Measurements from ENCODE around the gene SDK1. TPM values are rescaled to one million over a fixed set of nuclear protein-coding genes. Genes with fewer than 3 reads are reported as not detected.

Gene SDK1
- total RNA-seq, 1 experiment from 2014 or later = 7.1 TPM

GRCh38 chr7:4267341-4268039, 966.4 kb downstream of the SDK1 start:
- Mint-ChIP-seq H3K9me3 (ENCODE audit: unreplicated experiment) (no peaks in the 10 kb centered on the region), H3K4me1 (ENCODE audit: low read depth, unreplicated experiment) (no peaks in the 10 kb centered on the region), H3K4me3 (ENCODE audit: unreplicated experiment) (no peak overlapping the region), H3K27me3 (ENCODE audit: insufficient read depth, unreplicated experiment) (no peaks in the 10 kb centered on the region), H3K36me3 (ENCODE audit: insufficient read depth, unreplicated experiment) (no peaks in the 10 kb centered on the region), H3K27ac (ENCODE audit: unreplicated experiment) (no peak overlapping the region)
- no peak for DNase-seq
- ChIA-PET POLR2A (no interaction called here), CTCF (no interaction called here)
- Histone ChIP-seq H3K36me3 (ENCODE audit: control insufficient read depth, insufficient read depth, low read length) (no peaks in the 10 kb centered on the region), H3K4me1 (no peaks in the 10 kb centered on the region), H3K4me3 (ENCODE audit: low read depth, low read length) (no peak overlapping the region), H3K9me3 (no peaks in the 10 kb centered on the region), H3K27me3 (replicated peaks; ENCODE audit: control insufficient read depth, insufficient read depth, low read length) (no peaks in the 10 kb centered on the region)
- intact Hi-C loops (cut with micrococcal nuclease; ENCODE audit: unreplicated experiment) = no loop called here
- no TSS peak for BruUV-seq (replicated peaks)
- no peak for TF ChIP-seq CTCF (IDR thresholded peaks at IDR 0.05; ENCODE audit: insufficient read depth in 1 of 2, low read depth in 1 of 2, low read length in 1 of 2, severe bottlenecking in 1 of 2, unreplicated experiment in 1 of 2)

- H3K4me3 Mint-ChIP-seq (ENCODE audit: unreplicated experiment) = no peak overlapping the region
- TF ChIP-seq CTCF (IDR thresholded peaks at IDR 0.05; ENCODE audit: insufficient read depth in 1 of 2, low read depth in 1 of 2, low read length in 1 of 2, severe bottlenecking in 1 of 2, unreplicated experiment in 1 of 2) = no peak
- H3K27me3 ChIP-seq (replicated peaks; ENCODE audit: control insufficient read depth, insufficient read depth, low read length) = no peaks in the 10 kb centered on the region
- H3K9me3 ChIP-seq = no peaks in the 10 kb centered on the region
- H3K27ac Mint-ChIP-seq (ENCODE audit: unreplicated experiment) = no peak overlapping the region
- BruUV-seq (replicated peaks) = no TSS peak
- no peaks in the 10 kb centered on the region for H3K4me1 ChIP-seq
- no peaks in the 10 kb centered on the region for H3K36me3 Mint-ChIP-seq (ENCODE audit: insufficient read depth, unreplicated experiment)
- intact Hi-C loops (cut with micrococcal nuclease; ENCODE audit: unreplicated experiment) = no loop called here
- ChIA-PET CTCF (no interaction called here), POLR2A (no interaction called here)
- no peaks in the 10 kb centered on the region for H3K27me3 Mint-ChIP-seq (ENCODE audit: insufficient read depth, unreplicated experiment)
- H3K9me3 Mint-ChIP-seq (ENCODE audit: unreplicated experiment) = no peaks in the 10 kb centered on the region
- no peak overlapping the region for H3K4me3 ChIP-seq (ENCODE audit: low read depth, low read length)
- H3K4me1 Mint-ChIP-seq (ENCODE audit: low read depth, unreplicated experiment) = no peaks in the 10 kb centered on the region
- no peaks in the 10 kb centered on the region for H3K36me3 ChIP-seq (ENCODE audit: control insufficient read depth, insufficient read depth, low read length)
- no peak for DNase-seq
Observed at GRCh38 chr7:4268040-4268965, 967.3 kb downstream of the SDK1 start.

- ChIA-PET POLR2A (no interaction called here), CTCF (no interaction called here)
- no peaks in the 10 kb centered on the region for H3K4me1 ChIP-seq
- Mint-ChIP-seq H3K27me3 (ENCODE audit: insufficient read depth, unreplicated experiment) (no peaks in the 10 kb centered on the region), H3K9me3 (ENCODE audit: unreplicated experiment) (no peaks in the 10 kb centered on the region), H3K4me1 (ENCODE audit: low read depth, unreplicated experiment) (no peaks in the 10 kb centered on the region), H3K4me3 (ENCODE audit: unreplicated experiment) (no peak overlapping the region), H3K36me3 (ENCODE audit: insufficient read depth, unreplicated experiment) (no peaks in the 10 kb centered on the region), H3K27ac (ENCODE audit: unreplicated experiment) (no peak overlapping the region)
- TF ChIP-seq CTCF (IDR thresholded peaks at IDR 0.05; ENCODE audit: insufficient read depth in 1 of 2, low read depth in 1 of 2, low read length in 1 of 2, severe bottlenecking in 1 of 2, unreplicated experiment in 1 of 2) = no peak
- no TSS peak for BruUV-seq (replicated peaks)
- intact Hi-C loops (cut with micrococcal nuclease; ENCODE audit: unreplicated experiment) = no loop called here
- no peak for DNase-seq
- H3K9me3 ChIP-seq = no peaks in the 10 kb centered on the region
- no peaks in the 10 kb centered on the region for H3K36me3 ChIP-seq (ENCODE audit: control insufficient read depth, insufficient read depth, low read length)
- no peak overlapping the region for H3K4me3 ChIP-seq (ENCODE audit: low read depth, low read length)
- H3K27me3 ChIP-seq (replicated peaks; ENCODE audit: control insufficient read depth, insufficient read depth, low read length) = no peaks in the 10 kb centered on the region
Observed at GRCh38 chr7:4269086-4269485, 968.0 kb downstream of the SDK1 start.

Data from Caco-2 (cell line).